K562 (cell line): ENCODE results near the gene GPAT3. TPM values are rescaled to one million over a fixed set of nuclear protein-coding genes. Genes with fewer than 3 reads are reported as not detected.

Experiments used
- CBX5 ChIP-seq: IDR thresholded peaks from 2 replicates; pipeline ENCODE4 v1.6.1; 2014; ENCODE audit warnings: low read depth, borderline replicate concordance
- CREB3L1 ChIP-seq: fragments of 450-650 bp; IDR thresholded peaks from 2 replicates; pipeline ENCODE4 v1.6.1; 2014; ENCODE audit warnings: low read depth, mild to moderate bottlenecking, moderate library complexity, borderline replicate concordance
- DDX20 ChIP-seq: fragments of 450-650 bp; IDR thresholded peaks from 2 replicates; pipeline ENCODE4 v1.6.1; 2016; ENCODE audit warnings: missing genetic modification characterization, low read depth, mild to moderate bottlenecking, missing compliant biosample characterization, moderate library complexity
- EP300 ChIP-seq: IDR thresholded peaks from 2 replicates; pipeline ENCODE4 v1.6.1; 2012; ENCODE audit warnings: low read length, improper control_type of control experiment
- HCFC1 ChIP-seq: IDR thresholded peaks from 2 replicates; pipeline ENCODE4 v1.6.1; 2012; ENCODE audit warnings: low read depth, low read length, improper control_type of control experiment
- HEY1 ChIP-seq: fragments of 250-450 bp; sonication (Bioruptor Pico); IDR thresholded peaks from 2 replicates; pipeline ENCODE4 v1.5.0; 2020; ENCODE audit warnings: mild to moderate bottlenecking, moderate library complexity, borderline replicate concordance
- HIVEP1 ChIP-seq: fragments of 250-450 bp; sonication (Bioruptor Pico); IDR thresholded peaks from 2 replicates; pipeline ENCODE4 v1.4.0; 2020; ENCODE audit warnings: mild to moderate bottlenecking
- JUND ChIP-seq, 2 experiments: IDR thresholded peaks; 2 replicates in 1 of 2; 3 replicates in 1 of 2; pipeline ENCODE4 v1.6.1; 2011; ENCODE audit warnings: borderline replicate concordance in 2 of 2, low read depth in 2 of 2, low read length in 2 of 2, improper control_type of control experiment in 1 of 2, missing biosample characterization in 1 of 2, missing genetic modification characterization in 1 of 2, missing genetic modification reagents in 1 of 2
- KAT8 ChIP-seq: fragments of 450-650 bp; IDR thresholded peaks from 2 replicates; pipeline ENCODE4 v1.6.1; 2016; ENCODE audit warnings: low read depth, mild to moderate bottlenecking
- SMARCE1 ChIP-seq: fragments of 450-650 bp; IDR thresholded peaks from 2 replicates; pipeline ENCODE4 v1.7.1; 2016; ENCODE audit warnings: mild to moderate bottlenecking
- THAP7 ChIP-seq: fragments of 250-450 bp; sonication (Bioruptor Pico); IDR thresholded peaks from 2 replicates; pipeline ENCODE4 v1.5.0; 2021
- XRCC5 ChIP-seq: fragments of 200-400 bp; formaldehyde crosslinking; IDR thresholded peaks from 2 replicates; pipeline ENCODE4 v1.6.1; 2017; ENCODE audit warnings: low read depth, mild to moderate bottlenecking, low read length
- ZNF280A ChIP-seq: fragments of 450-650 bp; IDR thresholded peaks from 2 replicates; pipeline ENCODE4 v1.6.1; 2018; ENCODE audit warnings: mild to moderate bottlenecking, low read depth; ENCODE audit not compliant: partially characterized antibody
- polyA plus RNA-seq, 8 experiments: library from polyadenylated mRNA; depleted of rRNA in 4 of 8; stranded (reverse) in 5 of 8; unstranded in 3 of 8; fragments of >200 nt; fragmentation: Nextera tagmentation in 2 of 8; fragmentation: Illumina TruSeq in 1 of 8; extraction: Ambion mirVana in 2 of 8; extraction: Trizol in 1 of 8; gene quantifications; 2 replicates each; pipeline versions ENCODE4 v1.2.1 to v1.2.3, GENCODE V29; 2011 to 2014; ENCODE audit warnings: inconsistent platforms in 1 of 8, missing spikeins in 1 of 8
- total RNA-seq, 7 experiments: library from RNA; depleted of rRNA in 6 of 7; stranded (reverse); fragments of >200 nt in 6 of 7; fragmentation: Illumina TruSeq in 2 of 7; extraction: Trizol in 2 of 7; gene quantifications; 2 replicates each; pipeline versions ENCODE4 v1.2.1 to v1.2.3, GENCODE V29; 2011 to 2021; ENCODE audit warnings: low replicate concordance in 1 of 7

GPAT3 gene
- total and polyA plus RNA-seq, 9 of the 15 experiments (the other 6 are each of a cell fraction or from before 2014, with no cell fraction given): 4.1 to 16.1 (median 13.1) TPM

GRCh38 chr4:83486457-83487129 is 49.3 kb upstream of the GPAT3 start (continued):
- TF ChIP-seq THAP7 (CRISPR knock-in tag) (no peak), KAT8 (no peak), SMARCE1 (peak; percentile 29; the same call in 1 of the 2 replicates), CREB3L1 (no peak), JUND (IDR thresholded peaks at IDR 0.05; ENCODE audit: borderline replicate concordance, low read depth, low read length) (peak; percentile 65; the same call in 1 of the 2 replicates), JUND (tag; IDR thresholded peaks at IDR 0.05; ENCODE audit: borderline replicate concordance, low read depth, low read length) (peak; percentile 82; the same call in 1 of the 3 replicates), HCFC1 (no peak), HIVEP1 (CRISPR knock-in tag) (no peak), EP300 (peak; percentile 60), ZNF280A (no peak), XRCC5 (no peak), DDX20 (tag) (no peak), CBX5 (no peak), HEY1 (CRISPR knock-in tag) (no peak)
